ENCODE measurements around the gene EPS8L2. TPM values are rescaled to one million over a fixed set of nuclear protein-coding genes. Genes with fewer than 3 reads are reported as not detected.

Gene EPS8L2
- total and polyA plus RNA-seq, 2 of the 4 experiments (the other 2 are of a cell fraction), result 17.2 to 39.4 TPM

DNA sequence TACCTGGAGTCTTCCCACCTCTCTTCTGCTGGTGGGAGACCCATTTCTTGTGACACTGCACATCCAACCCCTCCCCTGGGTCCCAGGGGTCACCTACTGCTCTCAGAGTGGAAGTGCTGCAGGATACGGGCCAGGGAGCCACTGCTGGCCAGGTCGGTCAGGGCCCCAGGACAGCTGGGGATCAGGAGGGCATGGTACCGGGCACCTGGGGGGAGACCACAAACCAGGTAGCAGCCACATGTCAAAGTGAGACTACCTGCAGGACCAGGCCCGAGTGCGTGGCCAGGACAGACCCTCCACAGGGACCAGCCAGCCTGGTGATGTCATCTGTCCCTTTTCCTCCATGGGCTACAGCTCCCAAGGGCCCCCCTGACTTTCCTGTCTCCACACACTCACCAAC, 67.4 kb downstream of the EPS8L2 start (continued):
- no peak for TF ChIP-seq CHD1 (IDR thresholded peaks at IDR 0.05; ENCODE audit: low read depth, low read length)
- TF ChIP-seq FOS (IDR thresholded peaks at IDR 0.05; ENCODE audit: low read depth, low read length), result no peak
- TF ChIP-seq POLR2A (IDR thresholded peaks at IDR 0.05; ENCODE audit: low read depth, low read length), result no peak
- TF ChIP-seq SMC3 (IDR thresholded peaks at IDR 0.05; ENCODE audit: low read depth, low read length), result no peak
- no peak for TF ChIP-seq MAFK (IDR thresholded peaks at IDR 0.05; ENCODE audit: low read depth, low read length)

GRCh38 chr11:773830-774229, 67.8 kb downstream of the EPS8L2 start:
- Histone ChIP-seq H2BK120ac (ENCODE audit: low read depth, low read length) (no peak overlapping the region), H3K36me3 (ENCODE audit: control insufficient read depth, insufficient read depth, low read length) (peaks cover 39% of the 10 kb centered on the region), H3K9ac (ENCODE audit: low read depth, low read length) (no peak overlapping the region), H3K4me1 (ENCODE audit: control insufficient read depth, insufficient read depth, low read length) (peaks cover 13% of the 10 kb centered on the region), H4K5ac (ENCODE audit: low read depth, low read length) (no peak overlapping the region), H4K20me1 (ENCODE audit: insufficient read depth, low read length) (peaks cover 67% of the 10 kb centered on the region), H2BK5ac (ENCODE audit: low read depth, low read length, poor library complexity, severe bottlenecking) (no peak overlapping the region), H3K18ac (ENCODE audit: low read depth, low read length) (no peak overlapping the region), H3K56ac (ENCODE audit: extremely low read depth, insufficient read depth, low read length) (no peak overlapping the region), H3K4me3 (ENCODE audit: insufficient read depth, low read depth, low read length) (no peak overlapping the region), H3K4me2 (ENCODE audit: low read depth, low read length) (no peak overlapping the region), H3K4ac (ENCODE audit: low read depth, low read length) (no peak overlapping the region), H2BK20ac (ENCODE audit: low read depth, low read length) (no peak overlapping the region), H3K79me1 (ENCODE audit: low read depth in 1 of 2, low read length in 2 of 2) (peaks cover 11 to 68% of the 10 kb centered on the region in 2 experiments), H3K14ac (replicated peaks; ENCODE audit: low read depth, low read length) (no peak overlapping the region), H2AFZ (replicated peaks; ENCODE audit: low read length, poor library complexity) (no peak overlapping the region), H3K9me1 (ENCODE audit: insufficient read depth, low read length) (peaks cover 11% of the 10 kb centered on the region; the same call in 1 of the 2 replicates), H4K8ac (ENCODE audit: low read depth in 2 of 2, low read length in 2 of 2) (no peak overlapping the region; a peak in 1 of 4 replicates), H2AK5ac (ENCODE audit: low read depth, low read length) (no peak overlapping the region), H3K9me3 (ENCODE audit: control insufficient read depth, insufficient read depth, low read length) (no peaks in the 10 kb centered on the region), H2AK9ac (replicated peaks; ENCODE audit: low read depth, low read length, poor library complexity) (peak overlapping the region; percentile 5), H3K23ac (ENCODE audit: low read depth, low read length) (no peak overlapping the region), H3K27ac (ENCODE audit: insufficient read depth, low read length) (no peak overlapping the region), H4K91ac (ENCODE audit: insufficient read depth, low read depth, low read length) (no peak overlapping the region), H3K27me3 (ENCODE audit: control insufficient read depth, insufficient read depth, low read length) (no peaks in the 10 kb centered on the region), H2BK15ac (ENCODE audit: low read depth, low read length) (no peak overlapping the region)
- CTCF ChIA-PET, result no interaction called here
- BruUV-seq (replicated peaks), result no TSS peak
- ATAC-seq (ENCODE audit: low read depth), result no peak
- TF ChIP-seq MXI1 (IDR thresholded peaks at IDR 0.05; ENCODE audit: borderline replicate concordance, low read depth, low read length), result no peak
- no peak for TF ChIP-seq RAD21 (IDR thresholded peaks at IDR 0.05; ENCODE audit: low read length)
- no peak for TF ChIP-seq USF2 (IDR thresholded peaks at IDR 0.05; ENCODE audit: low read depth, low read length)
- TF ChIP-seq RCOR1 (IDR thresholded peaks at IDR 0.05; ENCODE audit: insufficient replicate concordance, low read length), result no peak
- TF ChIP-seq FOS (IDR thresholded peaks at IDR 0.05; ENCODE audit: low read depth, low read length), result no peak
- TF ChIP-seq, protein P1, sequence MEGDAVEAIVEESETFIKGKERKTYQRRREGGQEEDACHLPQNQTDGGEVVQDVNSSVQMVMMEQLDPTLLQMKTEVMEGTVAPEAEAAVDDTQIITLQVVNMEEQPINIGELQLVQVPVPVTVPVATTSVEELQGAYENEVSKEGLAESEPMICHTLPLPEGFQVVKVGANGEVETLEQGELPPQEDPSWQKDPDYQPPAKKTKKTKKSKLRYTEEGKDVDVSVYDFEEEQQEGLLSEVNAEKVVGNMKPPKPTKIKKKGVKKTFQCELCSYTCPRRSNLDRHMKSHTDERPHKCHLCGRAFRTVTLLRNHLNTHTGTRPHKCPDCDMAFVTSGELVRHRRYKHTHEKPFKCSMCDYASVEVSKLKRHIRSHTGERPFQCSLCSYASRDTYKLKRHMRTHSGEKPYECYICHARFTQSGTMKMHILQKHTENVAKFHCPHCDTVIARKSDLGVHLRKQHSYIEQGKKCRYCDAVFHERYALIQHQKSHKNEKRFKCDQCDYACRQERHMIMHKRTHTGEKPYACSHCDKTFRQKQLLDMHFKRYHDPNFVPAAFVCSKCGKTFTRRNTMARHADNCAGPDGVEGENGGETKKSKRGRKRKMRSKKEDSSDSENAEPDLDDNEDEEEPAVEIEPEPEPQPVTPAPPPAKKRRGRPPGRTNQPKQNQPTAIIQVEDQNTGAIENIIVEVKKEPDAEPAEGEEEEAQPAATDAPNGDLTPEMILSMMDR (conservative IDR thresholded peaks at IDR 0.05; ENCODE audit: low read depth, low read length), result no peak
- intact Hi-C loops (cut with micrococcal nuclease), result no loop called here
- dilution Hi-C loops (cut with HindIII; ENCODE audit: low sequenced_read_pairs, unreplicated experiment), result no loop called here
- in situ Hi-C loops (cut with MboI; ENCODE audit: low sequenced_read_pairs), result no loop called here
- DNase-seq, result no peak
- POLR2A ChIA-PET (ENCODE audit: unreplicated experiment), result no interaction called here
- 78% methylated on average over 3 of the region's 9 CpGs; no CpG with 5 or more reads in 1 of the 2 experiments for WGBS, 2 experiments (ENCODE audit: extremely low coverage in 2 of 2, insufficient read length in 1 of 2)
